HCT116 (cell line): ENCODE results near the gene SMARCB1. TPM values are rescaled to one million over a fixed set of nuclear protein-coding genes. Genes with fewer than 3 reads are reported as not detected.

Experiments used
- ATAC-seq: fragments of 200-7000 bp; cut with Tn5 transposase; 2 replicates; pipeline ENCODE4 v1.9.1; 2020; ENCODE audit warnings: mild to moderate bottlenecking, moderate library complexity
- BruUV-seq: library from RNA; stranded (reverse); fragments of 400-500 nt; replicated peaks from 2 replicates; lab custom pipeline; 2021; lab: Mats Ljungman, UMichigan
- CTCF ChIA-PET: fragments of 300-600 bp; sonication (Branson Sonifier 250); formaldehyde crosslinking; loops from one replicate; lab custom pipeline; 2021; ENCODE audit warnings: antibody characterized with exemption; lab: Charles Lee
- POLR2A ChIA-PET: fragments of 300-600, 350-600 bp; sonication (Branson Sonifier 250); formaldehyde crosslinking; loops from one replicate; lab custom pipeline; 2021; ENCODE audit warnings: antibody characterized with exemption; lab: Charles Lee
- RAD21 ChIA-PET, 2 experiments: fragments of 300-600 bp; sonication (Branson Sonifier 250); formaldehyde crosslinking; loops; one replicate each; lab custom pipeline; 2023; ENCODE audit warnings: low total read pairs in 2 of 2; ENCODE audit not compliant: uncharacterized antibody in 2 of 2, unreplicated experiment in 2 of 2, low non-redundant PET in 1 of 2; lab: Charles Lee
- DNase-seq: peaks from one replicate; pipeline ENCODE4 v3.0.0-alpha.2; 2010; ENCODE audit warnings: low read depth, low spot score
- H2AFZ ChIP-seq: fragments of 200-600 bp; shearing (Covaris generic), sonication (generic); 2 replicates; pipeline ENCODE4 v1.6.1; 2017; ENCODE audit warnings: low read depth, mixed run types, mixed read lengths, antibody characterized with exemption, low read length; ENCODE audit not compliant: poor library complexity, severe bottlenecking
- H3K27ac ChIP-seq: 2 replicates; pipeline ENCODE4 v1.5.1; 2012; ENCODE audit warnings: low read depth, low read length
- H3K27me3 ChIP-seq: fragments of 200-600 bp; sonication (generic); 2 replicates; pipeline ENCODE4 v1.6.1; 2016; ENCODE audit warnings: mixed run types, low read length, mixed read lengths; ENCODE audit not compliant: insufficient read depth
- H3K36me3 ChIP-seq, 2 experiments: fragments of 200-500 bp in 1 of 2; fragments of 200-600 bp in 1 of 2; sonication (Bioruptor generic) in 1 of 2; sonication (generic) in 1 of 2; 2 replicates each; pipeline versions ENCODE4 v1.5.1 to v1.6.1; 2014 to 2016; ENCODE audit warnings: low read length in 2 of 2, inconsistent platforms in 1 of 2, mixed read lengths in 1 of 2, mixed run types in 1 of 2; ENCODE audit not compliant: insufficient read depth in 2 of 2, control insufficient read depth in 1 of 2
- H3K4me1 ChIP-seq, 2 experiments: fragments of 200-600 bp in 1 of 2; sonication (generic) in 1 of 2; 2 replicates each; pipeline versions ENCODE4 v1.5.1 to v1.6.1; 2012 to 2017; ENCODE audit warnings: low read length in 2 of 2, inconsistent platforms in 1 of 2, mild to moderate bottlenecking in 1 of 2, mixed read lengths in 1 of 2, mixed run types in 1 of 2, moderate library complexity in 1 of 2; ENCODE audit not compliant: insufficient read depth in 2 of 2, control insufficient read depth in 1 of 2
- H3K4me2 ChIP-seq: fragments of 200-600 bp; sonication (generic); 2 replicates; pipeline ENCODE4 v1.6.1; 2017; ENCODE audit warnings: mixed run types, low read length, mixed read lengths
- H3K4me3 ChIP-seq, 2 experiments: fragments of 200-600 bp in 1 of 2; sonication (generic) in 1 of 2; replicated peaks in 1 of 2; 2 replicates each; pipeline ENCODE4 v1.5.1; 2011 to 2016; ENCODE audit warnings: low read length in 2 of 2, control low read depth in 1 of 2, low read depth in 1 of 2, mild to moderate bottlenecking in 1 of 2, mixed read lengths in 1 of 2, mixed run types in 1 of 2
- H3K79me2 ChIP-seq: fragments of 200-600 bp; sonication (generic); 2 replicates; pipeline ENCODE4 v1.6.1; 2017; ENCODE audit warnings: mild to moderate bottlenecking, mixed run types, low read length, moderate library complexity, mixed read lengths; ENCODE audit not compliant: insufficient read depth
- H3K9ac ChIP-seq: fragments of 200-600 bp; sonication (generic); 2 replicates; pipeline ENCODE4 v1.6.1; 2016; ENCODE audit warnings: low read length, mixed read lengths
- H3K9me2 ChIP-seq: fragments of 200-600 bp; sonication (generic), shearing (Covaris generic); 2 replicates; pipeline ENCODE4 v1.6.1; 2017; ENCODE audit warnings: mixed run types, mild to moderate bottlenecking, moderate library complexity; ENCODE audit not compliant: insufficient read depth
- H3K9me3 ChIP-seq, 2 experiments: fragments of 200-500 bp in 1 of 2; fragments of 200-600 bp in 1 of 2; sonication (Bioruptor generic) in 1 of 2; sonication (generic) in 1 of 2; 2 replicates each; pipeline ENCODE4 v1.6.1; 2014 to 2017; ENCODE audit warnings: low read length in 2 of 2, mixed read lengths in 2 of 2, inconsistent platforms in 1 of 2, low read depth in 1 of 2, mild to moderate bottlenecking in 1 of 2, mixed run types in 1 of 2, moderate library complexity in 1 of 2; ENCODE audit not compliant: control insufficient read depth in 1 of 2, insufficient read depth in 1 of 2
- H4K20me1 ChIP-seq: fragments of 200-600 bp; sonication (generic), shearing (Covaris generic); 2 replicates; pipeline ENCODE4 v1.6.1; 2017; ENCODE audit warnings: mixed run types, mild to moderate bottlenecking, moderate library complexity; ENCODE audit not compliant: insufficient read depth
- CBX3 ChIP-seq: IDR thresholded peaks from 2 replicates; pipeline ENCODE4 v1.6.1; 2012; ENCODE audit warnings: low read depth
- CEBPB ChIP-seq: IDR thresholded peaks from 2 replicates; pipeline ENCODE4 v1.6.1; 2012; ENCODE audit warnings: low read depth
- JUND ChIP-seq: IDR thresholded peaks from 2 replicates; pipeline ENCODE4 v1.6.1; 2012
- POLR2A ChIP-seq: IDR thresholded peaks from 2 replicates; pipeline ENCODE4 v1.7.0; 2011; ENCODE audit warnings: borderline replicate concordance; ENCODE audit not compliant: insufficient read depth, insufficient read length; ENCODE audit errors: extremely low read depth
- POLR2AphosphoS5 ChIP-seq: IDR thresholded peaks from 2 replicates; pipeline ENCODE4 v1.6.1; 2011; ENCODE audit warnings: mild to moderate bottlenecking, low read depth, low read length, moderate library complexity
- RAD21 ChIP-seq: IDR thresholded peaks from 2 replicates; pipeline ENCODE4 v1.6.1; 2012; ENCODE audit warnings: low read depth, mild to moderate bottlenecking
- REST ChIP-seq: IDR thresholded peaks from 2 replicates; pipeline ENCODE4 v1.6.1; 2012; ENCODE audit warnings: low read depth
- SIN3A ChIP-seq: IDR thresholded peaks from 2 replicates; pipeline ENCODE4 v1.6.1; 2012; ENCODE audit warnings: low read depth
- SP1 ChIP-seq: IDR thresholded peaks from 2 replicates; pipeline ENCODE4 v1.6.1; 2012; ENCODE audit warnings: low read depth
- SRF ChIP-seq: IDR thresholded peaks from 2 replicates; pipeline ENCODE4 v1.6.1; 2012; ENCODE audit warnings: low read depth
- ZBTB33 ChIP-seq: IDR thresholded peaks from 2 replicates; pipeline ENCODE4 v1.6.1; 2011; ENCODE audit warnings: mild to moderate bottlenecking, low read length, moderate library complexity; ENCODE audit not compliant: insufficient replicate concordance; ENCODE audit errors: extremely low read depth
- ZFX ChIP-seq: fragments of 450-650 bp; IDR thresholded peaks from 2 replicates; pipeline ENCODE4 v1.6.1; 2017
- ZNF274 ChIP-seq: fragments of 200-500 bp; sonication (Bioruptor generic); IDR thresholded peaks from 2 replicates; pipeline ENCODE4 v1.6.1; 2014; ENCODE audit warnings: mild to moderate bottlenecking, low read depth, low read length, inconsistent platforms
- intact Hi-C: fragments of 100-400 bp; cut with micrococcal nuclease; formaldehyde crosslinking; loops from 2 replicates; pipeline ENCODE4 v1.10.0; 2022
- total RNA-seq: library from RNA; stranded (reverse); gene quantifications from one replicate; pipeline ENCODE4 v1.2.1, GENCODE V29; 2021; ENCODE audit not compliant: unreplicated experiment

The SMARCB1 gene
- total RNA-seq, 1 experiment from 2014 or later: 101 TPM

- H3K9me3 ChIP-seq: no peaks in the 10 kb centered on the region
- DNase-seq (no peak), ATAC-seq (peak; percentile 60)
- H3K36me3 ChIP-seq: no peaks in the 10 kb centered on the region
- H3K4me3 ChIP-seq: peak within 1 kb of the TSS; percentile 50 to 67
- CTCF ChIA-PET: interaction anchor here (1.0 to 1.1 kb wide), 2 partner anchors 13 to 77 kb away, joined by 3 to 4 read pairs; no protein-coding TSS in a partner anchor
- intact Hi-C loops: no loop called here
- peaks cover under 1% of the 10 kb centered on the region; the same call in 1 of the 2 replicates for H3K79me2 ChIP-seq
- H3K9me2 ChIP-seq: no peaks in the 10 kb centered on the region
- peak within 1 kb of the TSS; percentile 77 for H3K27ac ChIP-seq
- H3K9ac ChIP-seq: peak within 1 kb of the TSS; percentile 67
- TF ChIP-seq SRF (no peak), ZBTB33 (no peak), ZNF274 (no peak), JUND (no peak), SP1 (no peak), RAD21 (no peak), POLR2AphosphoS5 (peak; percentile 58; the same call in 1 of the 2 replicates), ZFX (peak; percentile 78; the same call in 1 of the 2 replicates), REST (no peak), POLR2A (peak; percentile 73), CEBPB (no peak), CBX3 (no peak), SIN3A (no peak)
- TF ChIP-seq, all 23 proteins: peak for 3
- Histone ChIP-seq H3K27me3 (no peaks in the 10 kb centered on the region), H2AFZ (peak within 1 kb of the TSS; percentile 61), H3K4me2 (peak within 1 kb of the TSS; percentile 94), H4K20me1 (no peaks in the 10 kb centered on the region), H3K4me1 (peaks cover 31 to 60% of the 10 kb centered on the region in 2 experiments)
- BruUV-seq: no TSS peak
- ChIA-PET POLR2A (interaction anchor here (1.5 to 3.4 kb wide), 2 partner anchors 9 to 14 kb away, joined by 4 to 22 read pairs; partner anchors contain the start of gene SMARCB1), RAD21 (interaction anchor here in 1 of 2 experiments (0.6 kb wide), 1 partner anchor 238 kb away, joined by 3 read pairs; the partner anchor contains the start of gene CABIN1)
Observed at GRCh38 chr22:23772649-23773473, 13.9 kb upstream of the SMARCB1 start, which contains the start of gene MMP11. Gene MMP11 (plus strand): TSS chr22:23772849. CDS start chr22:23772871, 22 bp downstream.
